ENCODE data around the gene CBY1. TPM values are rescaled to one million over a fixed set of nuclear protein-coding genes. Genes with fewer than 3 reads are reported as not detected.

The CBY1 gene
- total RNA-seq, result 17.2 and 17.8 TPM in 2 replicates

DNA sequence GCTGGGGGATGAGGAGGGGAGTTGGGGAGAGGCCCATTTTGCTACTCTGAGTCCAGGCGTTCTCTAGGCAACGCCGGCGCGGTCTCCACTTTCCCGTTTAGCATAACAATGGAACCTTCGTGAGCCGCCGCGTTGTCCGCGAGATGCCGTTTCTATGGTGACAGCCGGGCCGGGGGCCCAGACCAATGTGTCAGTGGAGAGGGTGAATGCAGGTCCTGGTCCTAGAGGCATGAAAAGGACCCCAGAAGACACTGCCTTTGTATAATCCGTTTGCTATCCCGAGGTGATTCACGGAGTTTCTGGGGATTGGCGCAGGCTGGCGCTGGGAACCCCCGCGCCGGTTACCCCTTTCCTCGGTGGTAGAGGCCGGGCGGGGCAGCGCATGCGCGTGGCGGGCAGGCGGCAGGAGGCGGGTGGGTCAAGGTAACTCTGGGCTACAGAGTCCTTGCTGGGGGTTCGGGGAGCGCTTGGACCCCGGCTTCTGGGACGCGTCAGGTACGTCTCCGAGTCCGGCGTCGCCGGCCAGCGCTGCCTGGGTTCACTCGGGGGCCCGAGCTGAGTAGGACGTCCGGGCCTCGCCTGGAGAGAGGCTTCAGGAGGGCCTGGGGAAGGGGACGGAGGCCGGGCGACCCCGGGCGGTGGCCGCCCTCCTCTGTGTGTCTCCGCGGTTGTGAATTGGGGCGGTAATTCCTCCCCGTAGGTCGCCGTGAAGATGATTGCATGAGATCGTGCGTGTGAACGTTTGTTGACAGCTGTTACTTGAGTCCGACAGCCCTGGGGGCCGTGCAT is at the start of gene CBY1, which contains the start of gene FAM227A:
CBY1 (plus strand) TSS at position 383 of the 789 bp plus-strand sequence. CDS start 11,417 bp downstream, outside the sequence.
FAM227A (minus strand) TSS at position 137 of the 789 bp plus-strand sequence. CDS start 6,224 bp downstream, outside the sequence.

DNA sequence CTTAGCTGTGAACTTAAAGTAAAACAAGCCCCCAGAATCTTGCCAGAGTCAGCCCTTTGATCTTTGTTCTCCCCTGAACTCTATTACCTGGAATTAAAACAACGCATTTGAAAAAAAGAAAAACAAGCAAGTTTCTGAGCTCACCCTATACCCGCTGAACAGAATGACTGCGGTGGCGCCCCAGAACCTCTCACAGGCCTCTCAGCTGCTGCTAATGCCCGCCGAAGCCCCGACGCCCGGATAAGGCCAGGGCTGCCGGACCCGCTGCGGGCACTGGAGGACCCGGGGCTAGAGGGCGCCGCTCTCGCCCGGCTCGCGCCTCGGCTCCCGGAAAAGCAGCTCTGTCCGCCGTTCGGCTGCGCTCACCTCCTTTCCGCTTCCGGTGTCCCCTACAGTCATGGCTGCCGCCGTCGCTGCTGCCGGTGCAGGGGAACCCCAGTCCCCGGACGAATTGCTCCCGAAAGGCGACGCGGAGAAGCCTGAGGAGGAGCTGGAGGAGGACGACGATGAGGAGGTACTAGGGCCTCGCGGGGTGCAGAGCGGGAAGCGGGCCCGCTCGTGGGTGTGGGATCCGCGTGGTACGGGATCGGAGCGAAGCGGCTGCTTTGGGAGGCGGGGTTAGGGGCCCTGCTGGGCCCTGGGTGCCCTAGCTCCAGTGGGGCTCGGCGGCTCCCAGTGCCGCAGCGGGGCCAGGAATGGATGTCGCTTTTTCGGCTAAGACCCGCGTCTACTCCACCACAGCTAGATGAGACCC is 25.3 kb downstream of the CBY1 start, which contains the start of gene TOMM22:
TOMM22 (plus strand) TSS at position 376 of the 754 bp plus-strand sequence; CDS start at position 398, 22 bp downstream.

DNA sequence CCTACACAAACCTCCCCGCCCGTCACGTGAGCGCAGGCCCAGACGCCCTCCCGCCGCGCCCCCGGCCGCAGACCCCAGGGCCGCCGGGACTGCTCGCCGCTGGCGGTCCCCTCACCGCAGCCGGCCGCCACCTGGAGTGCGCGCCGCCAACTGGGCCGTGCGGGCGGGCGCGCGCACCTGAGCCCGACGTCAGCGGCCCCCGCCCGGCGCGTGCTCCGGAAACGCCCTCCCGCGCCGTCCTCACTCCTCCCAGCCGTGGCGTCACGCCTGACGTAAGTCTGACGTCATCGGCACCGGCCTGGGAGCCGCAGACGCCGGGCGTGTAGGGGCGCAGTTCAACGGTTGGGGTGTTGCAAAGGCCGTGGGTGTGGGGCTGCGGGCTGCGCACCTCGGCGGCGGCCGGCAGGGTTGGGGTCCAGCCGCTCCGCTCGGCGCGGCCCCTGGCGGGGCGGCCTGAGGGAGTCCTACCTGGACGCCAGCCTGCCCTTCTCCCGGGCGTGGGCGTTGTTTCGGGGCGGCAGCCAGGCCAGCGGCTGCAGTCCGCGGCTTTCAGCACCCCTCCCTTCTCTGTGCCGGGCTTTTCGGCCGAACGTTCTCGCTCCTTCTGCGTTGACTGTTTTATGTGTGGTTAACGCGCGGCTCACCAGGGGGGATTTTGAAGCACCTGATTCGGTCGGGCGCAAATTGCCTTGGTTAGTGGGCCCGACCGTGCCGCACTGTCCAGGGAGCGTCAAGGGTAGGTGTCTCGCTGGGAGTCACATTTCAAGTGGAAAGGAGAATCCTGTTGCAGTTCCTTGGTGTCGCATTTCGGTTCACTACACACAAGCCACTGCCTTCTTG is 44.6 kb downstream of the CBY1 start, which contains the start of gene JOSD1:
JOSD1 (minus strand) TSS at position 155 of the 840 bp plus-strand sequence. CDS start 956 bp downstream, outside the sequence.

DNA sequence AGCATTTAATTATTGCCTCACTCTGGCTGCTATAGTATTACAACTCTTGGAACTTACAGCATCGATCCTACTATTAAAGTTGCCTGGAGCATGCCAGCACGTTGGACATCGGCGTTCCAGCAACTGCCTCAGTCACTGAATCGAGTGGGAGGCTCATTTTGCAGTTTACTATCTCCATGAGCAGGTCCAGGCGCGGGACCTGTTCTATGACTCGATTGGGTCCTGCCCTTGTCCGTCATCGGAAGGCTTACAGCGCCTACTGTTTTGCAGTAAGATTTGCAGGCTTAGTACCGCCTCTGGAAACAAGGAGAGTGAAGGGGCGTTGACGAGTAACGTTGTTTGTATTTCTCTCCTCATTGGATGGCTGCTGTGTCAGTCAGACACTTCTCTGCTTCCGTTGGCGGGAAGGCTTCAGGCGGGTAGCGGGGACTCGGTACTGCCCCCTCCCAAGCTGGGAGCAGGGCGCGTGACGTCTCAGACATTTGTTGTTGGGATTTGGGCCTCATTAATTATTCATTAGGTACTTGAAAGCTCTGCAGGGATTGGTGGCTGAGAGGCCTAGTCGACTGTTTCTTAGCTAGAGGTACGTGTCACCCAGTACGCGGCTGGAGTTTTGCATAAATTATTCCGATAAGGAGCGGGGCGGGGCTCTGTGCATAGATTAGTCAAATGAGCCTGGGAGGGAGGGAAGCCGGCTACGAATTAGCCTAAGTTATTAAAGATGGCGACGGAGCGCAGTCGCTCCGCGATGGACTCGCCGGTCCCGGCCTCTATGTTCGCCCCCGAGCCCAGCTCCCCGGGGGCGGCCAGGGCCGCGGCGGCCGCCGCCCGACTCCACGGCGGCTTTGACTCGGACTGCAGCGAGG is 49.0 kb downstream of the CBY1 start, which contains the start of gene GTPBP1:
GTPBP1 (plus strand) TSS at position 710 of the 866 bp plus-strand sequence; CDS start at position 722, 12 bp downstream.

Other genes with a start within 250 kb of the CBY1 start
- not detected in 2 replicates for gene KCNJ4, start 201.4 kb upstream of the CBY1 start, total RNA-seq
- gene KDELR3, start 188.5 kb upstream of the CBY1 start, total RNA-seq, result 18.1 and 28.8 TPM in 2 replicates
- 291 and 453 TPM in 2 replicates for gene DDX17, start 150.3 kb upstream of the CBY1 start, total RNA-seq
- gene DMC1, start 86.5 kb upstream of the CBY1 start, total RNA-seq, result 0.76 and 1.1 TPM in 2 replicates
- gene FAM227A, start 246 bp upstream of the CBY1 start, total RNA-seq, result 0.11 and 0.60 TPM in 2 replicates
- 73.8 and 78.2 TPM in 2 replicates for gene TOMM22, start 25.3 kb downstream of the CBY1 start, total RNA-seq
- gene JOSD1, start 44.3 kb downstream of the CBY1 start, total RNA-seq, result 76.0 and 84.6 TPM in 2 replicates
- gene GTPBP1, start 49.3 kb downstream of the CBY1 start, total RNA-seq, result 19.2 and 19.9 TPM in 2 replicates
- 106 and 114 TPM in 2 replicates for gene SUN2, start 99.4 kb downstream of the CBY1 start, total RNA-seq
- gene DNAL4, start 137.5 kb downstream of the CBY1 start, total RNA-seq, result 14.7 and 17.0 TPM in 2 replicates
- gene NPTXR, start 187.4 kb downstream of the CBY1 start, total RNA-seq, result 0.09 and 0.11 TPM in 2 replicates
- 12.0 and 15.4 TPM in 2 replicates for gene CBX6, start 215.6 kb downstream of the CBY1 start, total RNA-seq

Measured in dermis lymphatic vessel endothelial cell (primary cell).